ENCODE results near the gene MATN3. TPM values are rescaled to one million over a fixed set of nuclear protein-coding genes. Genes with fewer than 3 reads are reported as not detected.

The MATN3 gene
- total and polyA plus RNA-seq, 2 of the 13 experiments (the other 11 are each of a cell fraction or from before 2014, with no cell fraction given), result 36.1 to 208 TPM

DNA sequence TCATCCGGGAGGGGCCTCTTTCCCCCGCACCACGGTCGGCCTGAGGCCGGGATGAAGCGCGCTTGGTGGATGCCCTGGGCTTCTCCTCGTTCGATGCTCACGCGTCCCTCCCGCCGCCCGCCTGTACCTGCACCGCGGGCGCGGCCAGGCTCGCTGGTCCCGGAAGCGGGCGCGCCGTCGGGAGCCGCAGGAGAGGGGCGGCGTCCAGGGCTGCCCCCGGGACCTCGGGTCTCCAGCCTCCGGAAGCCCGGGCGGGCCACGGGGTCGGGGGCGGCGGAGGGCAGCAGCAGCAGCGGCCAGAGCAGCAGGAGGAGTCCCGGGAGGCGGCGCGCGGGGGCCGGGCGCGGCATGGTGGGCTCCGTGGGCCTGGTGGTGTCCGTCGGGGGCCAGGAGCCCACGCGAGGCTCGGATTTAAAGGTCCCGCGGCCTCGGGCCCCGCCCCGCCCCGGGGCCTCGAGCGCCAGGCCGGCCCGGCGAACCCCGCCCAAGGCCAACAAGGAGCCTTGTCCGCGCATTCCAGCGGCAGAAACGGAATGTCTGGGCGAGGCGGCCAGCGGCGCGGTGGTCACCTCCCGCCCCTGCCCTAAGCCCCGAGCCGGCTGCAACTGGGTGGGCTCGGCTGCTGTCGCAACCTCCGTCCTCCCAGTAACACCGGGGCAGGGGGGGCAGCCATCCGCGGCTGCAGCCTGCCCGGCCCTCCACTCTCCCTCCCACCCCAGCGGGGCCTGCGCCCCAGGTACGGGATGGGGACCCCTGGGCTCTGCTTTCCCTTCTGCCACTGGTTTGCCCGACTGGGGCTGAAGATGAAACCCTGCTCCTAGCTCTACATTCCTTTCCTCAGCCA is at the start of gene MATN3 (continued):
- TF ChIP-seq YY1 (IDR thresholded peaks at IDR 0.05; ENCODE audit: insufficient read depth, insufficient replicate concordance, low read depth, low read length) (peak; percentile 58), AKAP8 (CRISPR knock-in tag; IDR thresholded peaks at IDR 0.05) (peak; percentile 24; the same call in 1 of the 2 replicates), SAP130 (CRISPR knock-in tag; IDR thresholded peaks at IDR 0.05; ENCODE audit: low read depth) (peak; percentile 38), ZBTB2 (CRISPR knock-in tag; IDR thresholded peaks at IDR 0.05; ENCODE audit: low read depth) (peak; percentile 67), BORCS8-MEF2B (CRISPR knock-in tag; IDR thresholded peaks at IDR 0.05) (0 out of 2 replicates have a peak, but pooled peaks have one; percentile 12), NCOA2 (CRISPR knock-in tag; IDR thresholded peaks at IDR 0.05) (no peak), MYPOP (CRISPR knock-in tag; IDR thresholded peaks at IDR 0.05) (peak; percentile 85), DRAP1 (CRISPR knock-in tag; IDR thresholded peaks at IDR 0.05) (peak; percentile 35; the same call in 1 of the 2 replicates), ARHGAP35 (CRISPR knock-in tag; IDR thresholded peaks at IDR 0.05; ENCODE audit: borderline replicate concordance) (0 out of 2 replicates have a peak, but pooled peaks have one; percentile 13), GTF3A (CRISPR knock-in tag; conservative IDR thresholded peaks at IDR 0.05) (no peak), SOX5 (CRISPR knock-in tag; IDR thresholded peaks at IDR 0.05; ENCODE audit: borderline replicate concordance) (no peak), MEIS2 (CRISPR knock-in tag; IDR thresholded peaks at IDR 0.05) (no peak; the same call in 1 of the 2 replicates), KDM3A (CRISPR knock-in tag; IDR thresholded peaks at IDR 0.05; ENCODE audit: low read depth) (0 out of 2 replicates have a peak, but pooled peaks have one; percentile 50), HDAC1 (CRISPR knock-in tag; IDR thresholded peaks at IDR 0.05) (peak; percentile 37; the same call in 1 of the 2 replicates), FOXP1 (IDR thresholded peaks at IDR 0.05) (no peak), FOXP1 (CRISPR knock-in tag; IDR thresholded peaks at IDR 0.05) (no peak), ZC3H4 (CRISPR knock-in tag; IDR thresholded peaks at IDR 0.05; ENCODE audit: borderline replicate concordance) (0 out of 2 replicates have a peak, but pooled peaks have one; percentile 3), CBX2 (IDR thresholded peaks at IDR 0.05; ENCODE audit: low read depth, low read length) (no peak), CBX2 (CRISPR knock-in tag; IDR thresholded peaks at IDR 0.05; ENCODE audit: low read depth) (no peak), ZNF563 (CRISPR knock-in tag; IDR thresholded peaks at IDR 0.05) (peak; percentile 51; the same call in 1 of the 2 replicates), ZIK1 (CRISPR knock-in tag; IDR thresholded peaks at IDR 0.05; ENCODE audit: borderline replicate concordance, low read depth) (no peak; the same call in 1 of the 2 replicates), ZBTB7B (CRISPR knock-in tag; IDR thresholded peaks at IDR 0.05) (peak; percentile 79), YEATS4 (CRISPR knock-in tag; IDR thresholded peaks at IDR 0.05; ENCODE audit: borderline replicate concordance) (peak; percentile 63; the same call in 1 of the 2 replicates), TAF1 (CRISPR knock-in tag; IDR thresholded peaks at IDR 0.05) (peak; percentile 45; the same call in 1 of the 2 replicates)
- TF ChIP-seq, protein P1, sequence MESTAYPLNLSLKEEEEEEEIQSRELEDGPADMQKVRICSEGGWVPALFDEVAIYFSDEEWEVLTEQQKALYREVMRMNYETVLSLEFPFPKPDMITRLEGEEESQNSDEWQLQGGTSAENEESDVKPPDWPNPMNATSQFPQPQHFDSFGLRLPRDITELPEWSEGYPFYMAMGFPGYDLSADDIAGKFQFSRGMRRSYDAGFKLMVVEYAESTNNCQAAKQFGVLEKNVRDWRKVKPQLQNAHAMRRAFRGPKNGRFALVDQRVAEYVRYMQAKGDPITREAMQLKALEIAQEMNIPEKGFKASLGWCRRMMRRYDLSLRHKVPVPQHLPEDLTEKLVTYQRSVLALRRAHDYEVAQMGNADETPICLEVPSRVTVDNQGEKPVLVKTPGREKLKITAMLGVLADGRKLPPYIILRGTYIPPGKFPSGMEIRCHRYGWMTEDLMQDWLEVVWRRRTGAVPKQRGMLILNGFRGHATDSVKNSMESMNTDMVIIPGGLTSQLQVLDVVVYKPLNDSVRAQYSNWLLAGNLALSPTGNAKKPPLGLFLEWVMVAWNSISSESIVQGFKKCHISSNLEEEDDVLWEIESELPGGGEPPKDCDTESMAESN (CRISPR knock-in tag; conservative IDR thresholded peaks at IDR 0.05), result no peak

Data from HepG2 (cell line).